GM20000 (cell line): ENCODE data around the gene KDM3B.

Source experiments
- DNase-seq: peaks from one replicate; pipeline ENCODE4 v3.0.0; 2012; ENCODE audit warnings: low spot score
- CTCF ChIP-seq: IDR thresholded peaks from 2 replicates; pipeline ENCODE4 v1.5.1; 2012; ENCODE audit warnings: mild to moderate bottlenecking, control low read depth; ENCODE audit errors: extremely low read depth, missing control alignments

Gene KDM3B

GRCh38 chr5:138460032-138460693 lies 107.7 kb downstream of the KDM3B start:
- TF ChIP-seq CTCF = no peak
- no peak for DNase-seq

- TF ChIP-seq CTCF = no peak
- no peak for DNase-seq
Measured at GRCh38 chr5:138461343-138462125, 109.0 kb downstream of the KDM3B start.

- DNase-seq = no peak
- TF ChIP-seq CTCF = no peak
Measured at GRCh38 chr5:138463419-138464007, 111.0 kb downstream of the KDM3B start.

- peak; percentile 40 for TF ChIP-seq CTCF
Measured at GRCh38 chr5:138464008-138464387, 111.5 kb downstream of the KDM3B start.

GRCh38 chr5:138464388-138465260 lies 112.1 kb downstream of the KDM3B start:
- DNase-seq = peak; percentile 98
- no peak for TF ChIP-seq CTCF

More at GRCh38 chr5:138464008-138464387, 111.5 kb downstream of the KDM3B start:
- DNase-seq = peak; percentile 95

GRCh38 chr5:138465261-138466124 lies 113.0 kb downstream of the KDM3B start, which contains the start of gene EGR1:
TSS of gene EGR1 (plus strand) at chr5:138465479. CDS start at chr5:138465762, 283 bp downstream.
- TF ChIP-seq CTCF = no peak
- DNase-seq = peak; percentile 96
